Calu3 (cell line): Measurements from ENCODE around the gene PLEKHN1. TPM values are rescaled to one million over a fixed set of nuclear protein-coding genes. Genes with fewer than 3 reads are reported as not detected.

Experiments
- BruUV-seq: library from RNA; stranded (reverse); fragments of 400-500 nt; replicated peaks from 2 replicates; lab custom pipeline; 2021; lab: Mats Ljungman, UMichigan
- CTCF ChIA-PET: fragments of 300-600 bp; sonication (Branson Sonifier 250); formaldehyde crosslinking; loops from one replicate; lab custom pipeline; 2022; ENCODE audit warnings: antibody characterized with exemption; lab: Charles Lee
- DNase-seq: peaks from one replicate; pipeline ENCODE4 v3.0.0; 2022
- H3K27ac Mint-ChIP-seq: one replicate; pipeline ENCODE4 v1.8.0; 2022; ENCODE audit warnings: mixed read lengths; ENCODE audit not compliant: unreplicated experiment
- H3K27me3 Mint-ChIP-seq: one replicate; pipeline ENCODE4 v1.8.0; 2022; ENCODE audit warnings: mixed read lengths; ENCODE audit not compliant: unreplicated experiment
- H3K36me3 Mint-ChIP-seq: one replicate; pipeline ENCODE4 v1.8.0; 2022; ENCODE audit warnings: mild to moderate bottlenecking, moderate library complexity, mixed read lengths; ENCODE audit not compliant: insufficient read depth, unreplicated experiment
- H3K4me1 Mint-ChIP-seq: one replicate; pipeline ENCODE4 v1.8.0; 2022; ENCODE audit warnings: mild to moderate bottlenecking, low read depth, mixed read lengths; ENCODE audit not compliant: unreplicated experiment
- H3K4me3 Mint-ChIP-seq: one replicate; pipeline ENCODE4 v1.8.0; 2022; ENCODE audit warnings: mild to moderate bottlenecking, low read depth, moderate library complexity, mixed read lengths; ENCODE audit not compliant: unreplicated experiment
- H3K9me3 Mint-ChIP-seq: one replicate; pipeline ENCODE4 v1.8.0; 2022; ENCODE audit warnings: low read depth, mixed read lengths; ENCODE audit not compliant: unreplicated experiment
- CTCF ChIP-seq: fragments of 200-600 bp; IDR thresholded peaks from one replicate; pipeline ENCODE4 v1.8.0; 2022; ENCODE audit warnings: antibody characterized with exemption; ENCODE audit not compliant: unreplicated experiment
- intact Hi-C: fragments of 100-400 bp; cut with micrococcal nuclease; formaldehyde crosslinking; loops from one replicate; pipeline ENCODE4 v1.10.0; 2022; ENCODE audit not compliant: unreplicated experiment
- total RNA-seq: library from RNA; stranded (reverse); gene quantifications from 2 replicates; pipeline ENCODE4 v1.2.3, GENCODE V29; 2022

The PLEKHN1 gene
- total RNA-seq, 1 experiment from 2014 or later, result 11.9 TPM

GRCh38 chr1:941015-941587 lies 25.2 kb upstream of the PLEKHN1 start:
- Mint-ChIP-seq H3K36me3 (peaks cover 21% of the 10 kb centered on the region), H3K9me3 (no peaks in the 10 kb centered on the region), H3K27me3 (peaks cover 9% of the 10 kb centered on the region), H3K4me1 (peaks cover 13% of the 10 kb centered on the region), H3K4me3 (peak overlapping the region; percentile 54), H3K27ac (peak overlapping the region; percentile 27)
- BruUV-seq, result no TSS peak
- no peak for DNase-seq
- intact Hi-C loops, result no loop called here
- CTCF ChIA-PET, result interaction anchor here (0.6 kb wide), 1 partner anchor 29 kb away, joined by 5 read pairs; no protein-coding TSS in a partner anchor
- TF ChIP-seq CTCF, result no peak

GRCh38 chr1:941588-942383 lies 24.5 kb upstream of the PLEKHN1 start:
- peak; percentile 44 for DNase-seq
- H3K27ac Mint-ChIP-seq, result peak overlapping the region; percentile 27
- H3K4me3 Mint-ChIP-seq, result peak overlapping the region; percentile 54
- H3K4me1 Mint-ChIP-seq, result peaks cover 13% of the 10 kb centered on the region
- no peaks in the 10 kb centered on the region for H3K9me3 Mint-ChIP-seq
- H3K27me3 Mint-ChIP-seq, result peaks cover 9% of the 10 kb centered on the region
- H3K36me3 Mint-ChIP-seq, result peaks cover 21% of the 10 kb centered on the region
- BruUV-seq, result no TSS peak
- CTCF ChIA-PET, result interaction anchor here (0.6 kb wide), 1 partner anchor 29 kb away, joined by 5 read pairs; no protein-coding TSS in a partner anchor
- intact Hi-C loops, result no loop called here
- no peak for TF ChIP-seq CTCF

GRCh38 chr1:942411-942821 lies 23.9 kb upstream of the PLEKHN1 start:
- BruUV-seq, result no TSS peak
- Mint-ChIP-seq H3K27me3 (peaks cover 9% of the 10 kb centered on the region), H3K9me3 (no peaks in the 10 kb centered on the region), H3K4me1 (peaks cover 13% of the 10 kb centered on the region), H3K4me3 (no peak overlapping the region), H3K36me3 (peaks cover 21% of the 10 kb centered on the region), H3K27ac (no peak overlapping the region)
- CTCF ChIA-PET, result no interaction called here
- DNase-seq, result no peak
- no peak for TF ChIP-seq CTCF
- intact Hi-C loops, result no loop called here

- no TSS peak for BruUV-seq
- H3K4me1 Mint-ChIP-seq, result peaks cover 9% of the 10 kb centered on the region
- H3K36me3 Mint-ChIP-seq, result peaks cover 21% of the 10 kb centered on the region
- no peak for DNase-seq
- peaks cover 9% of the 10 kb centered on the region for H3K27me3 Mint-ChIP-seq
- H3K27ac Mint-ChIP-seq, result no peak overlapping the region
- H3K9me3 Mint-ChIP-seq, result no peaks in the 10 kb centered on the region
- CTCF ChIA-PET, result no interaction called here
- TF ChIP-seq CTCF, result no peak
- intact Hi-C loops, result no loop called here
- no peak overlapping the region for H3K4me3 Mint-ChIP-seq
These were observed 23.3 kb upstream of the PLEKHN1 start for GRCh38 chr1:942864-943533.
